Activated T-cell treated with anti-CD3 and anti-CD28 coated beads for 1 hour (primary cell): Measurements from ENCODE around the gene STARD8.
"Not testable (repeated sequence)": the region's sequence is repeated elsewhere in the genome, so short reads cannot be mapped to it uniquely, and the experiment has no call there.

Source experiments
- DNase-seq: peaks from one replicate; pipeline ENCODE4 v3.0.0-alpha.2; 2020; ENCODE audit warnings: low read depth

Gene STARD8, protein sequence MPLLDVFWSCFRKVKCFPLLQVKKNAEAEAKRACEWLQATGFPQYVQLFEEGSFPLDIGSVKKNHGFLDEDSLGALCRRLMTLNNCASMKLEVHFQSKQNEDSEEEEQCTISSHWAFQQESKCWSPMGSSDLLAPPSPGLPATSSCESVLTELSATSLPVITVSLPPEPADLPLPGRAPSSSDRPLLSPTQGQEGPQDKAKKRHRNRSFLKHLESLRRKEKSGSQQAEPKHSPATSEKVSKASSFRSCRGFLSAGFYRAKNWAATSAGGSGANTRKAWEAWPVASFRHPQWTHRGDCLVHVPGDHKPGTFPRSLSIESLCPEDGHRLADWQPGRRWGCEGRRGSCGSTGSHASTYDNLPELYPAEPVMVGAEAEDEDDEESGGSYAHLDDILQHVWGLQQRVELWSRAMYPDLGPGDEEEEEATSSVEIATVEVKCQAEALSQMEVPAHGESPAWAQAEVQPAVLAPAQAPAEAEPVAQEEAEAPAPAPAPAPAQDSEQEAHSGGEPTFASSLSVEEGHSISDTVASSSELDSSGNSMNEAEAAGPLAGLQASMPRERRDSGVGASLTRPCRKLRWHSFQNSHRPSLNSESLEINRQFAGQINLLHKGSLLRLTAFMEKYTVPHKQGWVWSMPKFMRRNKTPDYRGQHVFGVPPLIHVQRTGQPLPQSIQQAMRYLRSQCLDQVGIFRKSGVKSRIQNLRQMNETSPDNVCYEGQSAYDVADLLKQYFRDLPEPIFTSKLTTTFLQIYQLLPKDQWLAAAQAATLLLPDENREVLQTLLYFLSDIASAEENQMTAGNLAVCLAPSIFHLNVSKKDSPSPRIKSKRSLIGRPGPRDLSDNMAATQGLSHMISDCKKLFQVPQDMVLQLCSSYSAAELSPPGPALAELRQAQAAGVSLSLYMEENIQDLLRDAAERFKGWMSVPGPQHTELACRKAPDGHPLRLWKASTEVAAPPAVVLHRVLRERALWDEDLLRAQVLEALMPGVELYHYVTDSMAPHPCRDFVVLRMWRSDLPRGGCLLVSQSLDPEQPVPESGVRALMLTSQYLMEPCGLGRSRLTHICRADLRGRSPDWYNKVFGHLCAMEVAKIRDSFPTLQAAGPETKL

GRCh38 chrX:68647156-68647957, at the start of gene STARD8:
TSS of gene STARD8 (plus strand) at chrX:68647666. CDS start at chrX:68647883, 217 bp downstream.
- DNase-seq: no peak

GRCh38 chrX:68598841-68599240, 48.6 kb upstream of the STARD8 start:
- no peak for DNase-seq

GRCh38 chrX:68599256-68600152, 48.0 kb upstream of the STARD8 start:
- no peak for DNase-seq

DNA sequence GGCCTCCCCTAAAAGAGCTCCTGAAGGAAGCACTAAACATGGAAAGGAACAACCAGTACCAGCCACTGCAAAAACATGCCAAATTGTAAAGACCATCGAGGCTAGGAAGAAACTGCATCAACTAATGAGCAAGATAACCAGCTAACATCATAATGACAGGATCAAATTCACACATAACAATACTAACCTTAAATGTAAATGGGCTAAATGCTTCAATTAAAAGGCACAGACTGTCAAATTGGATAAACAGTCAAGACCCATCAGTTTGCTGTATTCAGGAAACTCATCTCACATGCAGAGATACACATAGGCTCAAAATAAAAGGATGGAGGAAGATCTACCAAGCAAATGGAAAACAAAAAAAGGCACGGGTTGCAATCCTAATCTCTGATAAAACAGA, 43.2 kb upstream of the STARD8 start:
- DNase-seq: not testable (repeated sequence)

- not testable (repeated sequence) for DNase-seq
These were observed 32.7 kb upstream of the STARD8 start for GRCh38 chrX:68614733-68615132.

DNA sequence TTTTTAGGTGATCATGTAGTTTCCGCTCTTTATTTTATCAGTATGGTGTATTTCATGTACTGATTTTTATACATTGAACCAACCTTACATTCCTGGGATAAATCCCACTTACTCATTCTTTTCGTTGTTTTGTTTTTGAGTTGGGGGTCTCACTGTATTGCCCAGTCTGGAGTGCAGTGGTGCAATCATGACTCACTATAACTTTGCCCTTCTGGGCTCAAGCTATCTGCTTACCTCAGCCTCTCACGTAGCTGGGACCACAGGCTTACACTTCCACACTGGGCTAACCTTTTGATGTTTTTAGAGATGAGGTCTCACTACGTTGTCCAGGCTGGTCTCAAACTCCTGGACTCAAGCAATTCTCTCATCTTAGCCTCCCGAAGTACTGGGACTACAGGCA, 19.5 kb upstream of the STARD8 start:
- DNase-seq: no peak

DNA sequence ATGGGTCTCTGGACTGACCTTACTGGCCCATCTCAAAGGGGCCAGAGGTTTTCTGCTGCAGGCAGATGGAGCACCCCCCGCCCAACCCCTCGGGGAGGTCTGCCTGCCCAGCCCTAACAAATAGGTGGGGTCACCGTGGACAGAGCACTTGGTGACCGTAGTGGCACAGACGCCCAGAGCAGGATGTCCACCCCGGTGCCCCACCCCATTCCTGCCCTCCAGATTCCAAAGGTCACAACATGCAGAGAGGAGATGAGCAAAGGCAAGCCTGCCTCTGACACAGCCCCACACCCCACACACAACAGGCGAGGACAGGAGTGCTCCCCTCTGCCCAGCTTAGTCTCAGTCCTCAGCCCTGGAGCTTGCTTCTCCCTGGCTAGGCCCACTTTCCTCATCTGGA, 17.5 kb upstream of the STARD8 start:
- DNase-seq: not testable (repeated sequence)

- no peak for DNase-seq
These were observed 16.1 kb upstream of the STARD8 start for GRCh38 chrX:68631336-68631735.

- no peak for DNase-seq
These were observed 15.0 kb upstream of the STARD8 start for GRCh38 chrX:68632491-68632890.

- no peak for DNase-seq
These were observed 13.5 kb upstream of the STARD8 start for GRCh38 chrX:68633981-68634380.

GRCh38 chrX:68634649-68635227, 12.7 kb upstream of the STARD8 start:
- DNase-seq: no peak

DNA sequence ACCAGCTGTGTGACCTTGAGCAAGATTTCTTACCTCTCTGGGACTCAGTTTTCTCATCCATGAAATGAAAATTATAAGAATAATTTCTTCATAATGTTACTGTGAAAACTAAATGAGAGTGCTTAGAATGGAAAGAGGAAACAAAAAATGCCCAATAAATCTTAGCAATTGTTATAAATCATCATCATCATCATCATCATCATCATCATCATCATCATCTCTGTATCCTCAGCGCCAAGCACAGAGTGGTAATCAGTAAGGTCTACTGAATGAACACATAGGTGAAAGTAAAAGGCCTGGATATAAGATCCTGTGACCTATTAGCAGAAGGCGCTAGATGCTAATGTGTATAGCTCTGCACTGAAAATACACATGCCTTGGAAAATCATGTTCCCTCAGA, 6.8 kb upstream of the STARD8 start:
- DNase-seq: no peak

DNA sequence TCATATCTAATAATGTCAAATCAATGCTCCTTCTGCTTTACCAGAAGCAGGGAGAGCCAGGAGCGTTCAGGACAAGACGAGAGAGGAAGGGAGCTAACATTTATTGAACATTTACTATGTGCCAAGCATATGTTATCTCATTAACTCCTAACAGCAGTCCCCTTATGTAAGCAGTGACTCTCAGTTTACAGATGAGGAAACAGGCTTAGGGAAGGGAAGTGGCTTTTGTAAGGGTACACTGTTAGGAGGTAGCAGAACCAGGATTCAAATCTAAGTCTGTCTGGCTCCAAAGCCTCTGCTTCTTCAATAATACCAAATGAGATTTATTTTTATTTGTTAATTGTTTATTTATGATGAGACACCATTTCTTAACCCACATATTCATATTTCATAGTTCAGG, 2.6 kb upstream of the STARD8 start:
- DNase-seq: no peak

DNA sequence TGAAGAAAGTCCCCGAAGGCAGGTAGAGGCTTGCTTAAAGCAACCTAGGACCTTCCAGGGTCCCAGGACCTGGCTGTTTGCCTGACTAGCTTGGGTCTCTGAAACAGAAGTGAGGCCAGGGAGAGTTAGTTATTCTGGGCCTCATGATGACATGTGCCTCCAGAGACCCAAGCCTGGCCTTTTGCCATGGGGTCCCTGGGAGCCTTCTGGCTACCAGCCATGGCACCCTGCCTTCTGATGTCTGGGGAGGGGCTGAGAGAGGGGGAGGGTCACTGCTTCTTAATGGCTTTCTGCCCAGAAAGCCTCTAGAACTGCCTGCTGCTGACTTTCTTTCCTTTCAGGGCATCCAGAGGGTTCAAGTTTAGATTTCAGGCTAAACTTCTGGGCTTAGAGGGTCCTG, 1.0 kb upstream of the STARD8 start:
- no peak for DNase-seq

DNA sequence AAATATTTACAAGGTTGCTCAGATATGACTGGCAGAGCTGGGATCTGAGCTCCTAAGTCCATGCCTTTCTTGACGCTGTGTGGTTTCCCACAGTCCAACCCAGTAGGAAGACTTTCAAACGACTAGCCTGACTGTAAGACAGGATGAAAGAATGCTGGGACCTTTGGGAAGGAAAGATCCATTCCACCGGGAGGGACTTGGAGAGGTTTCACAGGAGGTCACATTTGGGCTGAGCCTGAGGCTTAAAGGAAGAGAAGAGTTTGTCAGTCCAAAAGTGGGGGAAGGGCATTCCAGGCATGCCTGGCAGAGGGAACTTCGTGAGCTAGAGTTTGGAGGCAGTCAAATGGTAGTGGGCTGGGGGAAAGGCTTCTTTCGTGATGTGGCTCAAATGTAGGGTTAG, 1.5 kb downstream of the STARD8 start:
- no peak for DNase-seq

- no peak for DNase-seq
These were observed 3.0 kb downstream of the STARD8 start for GRCh38 chrX:68650491-68650890.

GRCh38 chrX:68651110-68651509, 3.6 kb downstream of the STARD8 start:
- no peak for DNase-seq

- DNase-seq: no peak
These were observed 5.1 kb downstream of the STARD8 start for GRCh38 chrX:68652326-68653170.

DNA sequence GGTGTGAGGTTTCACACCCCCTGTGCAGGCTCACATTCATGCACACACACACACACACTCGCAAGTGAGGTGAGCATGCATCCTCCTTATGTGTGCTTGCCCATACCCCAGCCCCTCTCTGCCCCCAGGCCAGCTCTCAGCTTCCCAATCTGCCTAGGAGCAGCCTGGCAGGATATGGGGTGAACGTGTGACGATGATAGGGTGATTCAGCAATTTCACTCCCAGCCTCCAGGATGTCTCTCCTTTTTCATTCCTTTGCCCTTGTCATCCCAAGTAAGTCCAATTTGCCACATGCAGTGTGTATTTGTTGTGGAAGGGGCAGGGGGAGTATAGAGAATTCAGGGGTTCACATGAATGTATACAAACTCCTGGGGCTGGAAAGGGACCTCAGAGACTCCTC, 7.2 kb downstream of the STARD8 start:
- no peak for DNase-seq
